Measurements from ENCODE around the gene GSTK1. TPM values are rescaled to one million over a fixed set of nuclear protein-coding genes. Genes with fewer than 3 reads are reported as not detected.

GSTK1 gene
- polyA plus RNA-seq, 1 donor from 2014 or later, result 12.8 TPM

DNA sequence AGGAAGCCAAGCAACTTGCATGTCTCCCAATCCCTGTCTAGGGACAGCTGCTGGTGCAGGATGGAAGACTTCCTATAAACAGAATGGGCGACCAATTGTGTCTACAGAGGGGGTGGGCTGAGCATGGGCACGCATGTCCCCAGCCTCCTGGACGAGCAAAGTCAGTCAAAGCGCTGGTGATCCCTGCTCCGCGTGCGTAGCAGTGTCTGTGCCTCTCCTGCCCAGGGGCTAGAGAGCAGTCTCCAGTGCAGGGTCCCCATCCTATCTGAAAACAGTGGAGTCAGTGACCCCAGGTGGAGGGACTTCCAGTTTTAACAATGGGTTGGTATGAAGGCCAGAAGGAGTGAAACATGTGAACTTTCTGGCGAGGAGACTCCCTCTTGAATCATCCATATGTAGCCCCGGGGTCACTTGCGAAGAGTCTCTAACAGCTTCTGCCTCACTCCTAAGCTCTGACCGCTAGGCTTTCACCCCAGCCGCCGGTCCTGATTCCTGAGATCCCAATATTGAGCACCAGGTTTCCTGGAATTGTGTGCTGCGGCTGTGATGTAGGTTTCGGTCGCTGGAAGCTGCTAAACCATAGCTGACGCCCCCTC lies 24.2 kb downstream of the GSTK1 start:
- H3K27ac ChIP-seq (ENCODE audit: low read length), result no peak overlapping the region
- no peaks in the 10 kb centered on the region for H4K20me1 ChIP-seq (ENCODE audit: insufficient read depth)
- H3K79me2 ChIP-seq (replicated peaks; ENCODE audit: insufficient read depth, low read length), result peaks cover 40% of the 10 kb centered on the region
- H3F3A ChIP-seq (ENCODE audit: insufficient read depth, low read length, poor library complexity, severe bottlenecking), result no peaks in the 10 kb centered on the region
- H3K4me2 ChIP-seq (ENCODE audit: low read length), result no peak overlapping the region
- H3K9ac ChIP-seq (ENCODE audit: low read length), result no peak overlapping the region
- peak overlapping the region; percentile 98 for H3K4me3 ChIP-seq (ENCODE audit: low read length)
- no peaks in the 10 kb centered on the region for H3K9me2 ChIP-seq (ENCODE audit: insufficient read depth, low read length)
- TF ChIP-seq SMC3 (conservative IDR thresholded peaks at IDR 0.05; ENCODE audit: poor library complexity) (no peak), MXI1 (conservative IDR thresholded peaks at IDR 0.05; ENCODE audit: poor library complexity, severe bottlenecking) (no peak), EP300 (conservative IDR thresholded peaks at IDR 0.05; ENCODE audit: poor library complexity, severe bottlenecking) (no peak), CTCF (IDR thresholded peaks at IDR 0.05; ENCODE audit: poor library complexity, severe bottlenecking) (no peak), TAF1 (IDR thresholded peaks at IDR 0.05; ENCODE audit: low read depth) (no peak), REST (IDR thresholded peaks at IDR 0.05; ENCODE audit: borderline replicate concordance) (no peak), EZH2 (IDR thresholded peaks at IDR 0.05; ENCODE audit: borderline replicate concordance, insufficient read depth, low read length, poor library complexity, severe bottlenecking) (no peak), RAD21 (conservative IDR thresholded peaks at IDR 0.05) (no peak), POLR2AphosphoS5 (IDR thresholded peaks at IDR 0.05) (no peak)
- H2AFZ ChIP-seq (ENCODE audit: low read depth, low read length), result peak overlapping the region; percentile 71
- H3K9me3 ChIP-seq (ENCODE audit: low read length), result no peaks in the 10 kb centered on the region
- no peaks in the 10 kb centered on the region for H3K27me3 ChIP-seq (ENCODE audit: insufficient read depth, low read depth, low read length)
- H3K36me3 ChIP-seq (ENCODE audit: insufficient read depth, low read length), result peaks cover 4% of the 10 kb centered on the region

DNA sequence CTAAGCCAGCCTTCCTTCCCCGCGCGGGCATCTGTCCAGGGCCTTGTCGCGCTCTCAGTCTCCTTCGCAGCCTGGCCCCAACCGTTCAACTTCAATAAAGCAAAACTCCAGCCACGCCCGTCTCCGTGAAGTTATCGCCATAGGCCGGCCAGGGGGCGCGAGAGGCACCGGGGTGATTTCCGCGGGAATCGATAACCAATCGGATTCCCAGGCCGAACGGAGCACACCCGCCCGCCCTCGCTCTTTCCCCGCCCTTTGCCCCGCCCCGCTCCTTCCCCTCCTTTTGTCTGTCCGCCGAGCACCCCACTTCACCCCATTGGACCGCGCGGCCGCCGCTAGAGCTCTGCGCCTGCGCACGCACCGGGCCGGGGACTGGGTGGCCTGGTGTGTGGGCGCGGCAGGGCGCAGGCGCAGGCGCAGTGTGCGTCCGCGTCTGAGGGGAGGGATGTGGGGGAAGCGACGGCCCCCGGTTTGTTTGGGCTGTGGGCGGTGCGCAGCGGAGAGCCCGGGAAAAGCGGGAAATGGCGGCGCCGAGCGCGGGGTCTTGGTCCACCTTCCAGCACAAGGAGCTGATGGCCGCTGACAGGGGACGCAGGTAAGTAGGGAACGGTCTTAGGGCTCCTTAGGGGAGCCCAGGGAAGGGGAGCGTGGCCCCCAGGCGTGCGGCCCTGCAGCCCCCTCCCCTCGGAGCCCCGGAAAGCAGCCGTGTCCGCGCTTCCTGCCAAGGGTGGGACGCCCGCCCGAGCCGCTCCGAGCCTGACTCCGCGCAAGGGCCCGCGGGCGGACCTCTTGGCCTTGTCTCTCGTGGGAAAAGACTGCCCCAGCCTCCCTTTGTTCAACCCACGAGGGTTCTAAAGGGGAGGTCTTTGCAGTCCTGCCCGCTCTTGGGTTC lies 24.9 kb downstream of the GSTK1 start, which contains the start of gene CASP2:
Gene CASP2, plus strand, starts transcription at position 417 of the 892 bp plus-strand sequence. Its CDS starts 105 bp downstream, at position 522.
- no peaks in the 10 kb centered on the region for H4K20me1 ChIP-seq (ENCODE audit: insufficient read depth)
- peak within 1 kb of the TSS; percentile 90 for H3K4me2 ChIP-seq (ENCODE audit: low read length)
- TF ChIP-seq REST (IDR thresholded peaks at IDR 0.05; ENCODE audit: borderline replicate concordance), result peak; percentile 83
- TF ChIP-seq RAD21 (conservative IDR thresholded peaks at IDR 0.05), result peak; percentile 28
- peak; percentile 34 for TF ChIP-seq EP300 (conservative IDR thresholded peaks at IDR 0.05; ENCODE audit: poor library complexity, severe bottlenecking)
- TF ChIP-seq POLR2AphosphoS5 (IDR thresholded peaks at IDR 0.05), result peak; percentile 96
- TF ChIP-seq MXI1 (conservative IDR thresholded peaks at IDR 0.05; ENCODE audit: poor library complexity, severe bottlenecking), result peak; percentile 82
- TF ChIP-seq CTCF (IDR thresholded peaks at IDR 0.05; ENCODE audit: poor library complexity, severe bottlenecking), result peak; percentile 61
- TF ChIP-seq TAF1 (IDR thresholded peaks at IDR 0.05; ENCODE audit: low read depth), result peak; percentile 76
- TF ChIP-seq SMC3 (conservative IDR thresholded peaks at IDR 0.05; ENCODE audit: poor library complexity), result peak; percentile 28
- no peak for TF ChIP-seq EZH2 (IDR thresholded peaks at IDR 0.05; ENCODE audit: borderline replicate concordance, insufficient read depth, low read length, poor library complexity, severe bottlenecking)
- peak within 1 kb of the TSS; percentile 96 for H2AFZ ChIP-seq (ENCODE audit: low read depth, low read length)
- H3K9me2 ChIP-seq (ENCODE audit: insufficient read depth, low read length), result no peaks in the 10 kb centered on the region
- H3K9me3 ChIP-seq (ENCODE audit: low read length), result no peaks in the 10 kb centered on the region
- H3K36me3 ChIP-seq (ENCODE audit: insufficient read depth, low read length), result peaks cover 4% of the 10 kb centered on the region
- H3K4me3 ChIP-seq (ENCODE audit: low read length), result peak within 1 kb of the TSS; percentile 98
- H3K27ac ChIP-seq (ENCODE audit: low read length), result peak within 1 kb of the TSS; percentile 89
- H3K9ac ChIP-seq (ENCODE audit: low read length), result peak within 1 kb of the TSS; percentile 97
- H3K27me3 ChIP-seq (ENCODE audit: insufficient read depth, low read depth, low read length), result no peaks in the 10 kb centered on the region
- H3F3A ChIP-seq (ENCODE audit: insufficient read depth, low read length, poor library complexity, severe bottlenecking), result no peaks in the 10 kb centered on the region
- peaks cover 40% of the 10 kb centered on the region for H3K79me2 ChIP-seq (replicated peaks; ENCODE audit: insufficient read depth, low read length)

All from neural cell (in vitro differentiated cells).